Inflammatory macrophage treated with lipopolysaccharide for 1 hour (primary cell): ENCODE measurements around the gene ADCY2.
A peak's percentile ranks its signal among the peaks of the same experiment; 100 is the strongest.
"Not testable (repeated sequence)": the region's sequence is repeated elsewhere in the genome, so short reads cannot be mapped to it uniquely, and the experiment has no call there.

Source experiments
- DNase-seq, 2 donors: peaks; one replicate each; pipeline ENCODE4 v3.0.0-alpha.2; 2020 to 2022

ADCY2 gene

DNA sequence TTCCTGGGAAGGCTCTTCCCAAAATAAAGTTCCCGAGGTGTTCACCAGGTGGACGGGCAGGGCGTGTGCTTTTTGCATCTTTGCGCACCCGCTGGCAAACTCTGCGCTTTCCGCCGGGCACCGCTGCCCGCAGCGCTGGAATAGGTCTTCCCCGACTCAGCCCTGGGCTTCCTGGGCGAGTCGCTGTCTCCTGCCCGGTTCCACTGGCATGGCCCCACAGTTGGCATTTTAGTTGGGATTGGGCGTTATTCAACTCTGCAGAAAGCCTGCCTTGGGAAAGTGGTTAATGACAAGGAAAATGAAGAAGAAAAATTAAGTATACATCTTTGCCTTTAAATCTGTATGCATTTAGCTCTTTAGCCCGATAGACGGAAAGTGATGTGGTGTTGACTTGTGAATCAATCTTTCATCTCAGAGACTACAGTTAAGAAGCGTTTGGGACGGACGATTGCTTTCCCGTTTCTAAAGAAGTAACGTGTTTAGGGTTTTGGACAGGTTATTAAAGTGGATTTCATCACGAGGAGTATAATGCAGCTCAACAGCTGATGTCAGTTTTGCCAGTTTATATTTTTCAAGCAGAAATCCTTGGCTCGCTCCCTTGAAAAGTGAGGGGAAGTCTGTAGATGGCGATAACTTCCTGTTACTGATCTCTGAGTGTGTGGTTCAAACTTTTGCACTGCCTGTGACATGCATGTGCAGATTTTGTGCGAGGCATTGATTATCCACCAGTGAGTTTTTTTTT is 946 bp downstream of the ADCY2 start:
- peak in 1 of 2 donors; percentile 11 for DNase-seq

DNA sequence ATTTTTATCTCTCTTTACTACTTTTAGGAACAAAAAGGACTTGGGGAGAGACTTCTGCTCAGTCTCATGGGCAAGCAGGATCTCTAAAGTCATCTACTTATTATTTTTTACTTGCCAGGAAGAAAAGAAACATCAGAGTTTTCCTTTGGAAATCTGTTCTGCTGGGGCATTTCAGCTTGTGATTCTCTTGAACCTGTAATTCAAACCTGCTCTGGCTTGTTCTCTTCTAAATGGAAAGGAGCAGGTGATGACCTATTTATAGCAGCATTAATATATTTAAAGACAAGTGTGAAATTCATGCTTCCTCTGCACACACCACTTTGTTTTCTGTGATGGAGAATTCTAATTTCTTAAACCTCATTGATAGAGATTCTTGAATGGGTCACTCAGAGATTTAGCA is 2.0 kb downstream of the ADCY2 start:
- DNase-seq, result no peak

DNA sequence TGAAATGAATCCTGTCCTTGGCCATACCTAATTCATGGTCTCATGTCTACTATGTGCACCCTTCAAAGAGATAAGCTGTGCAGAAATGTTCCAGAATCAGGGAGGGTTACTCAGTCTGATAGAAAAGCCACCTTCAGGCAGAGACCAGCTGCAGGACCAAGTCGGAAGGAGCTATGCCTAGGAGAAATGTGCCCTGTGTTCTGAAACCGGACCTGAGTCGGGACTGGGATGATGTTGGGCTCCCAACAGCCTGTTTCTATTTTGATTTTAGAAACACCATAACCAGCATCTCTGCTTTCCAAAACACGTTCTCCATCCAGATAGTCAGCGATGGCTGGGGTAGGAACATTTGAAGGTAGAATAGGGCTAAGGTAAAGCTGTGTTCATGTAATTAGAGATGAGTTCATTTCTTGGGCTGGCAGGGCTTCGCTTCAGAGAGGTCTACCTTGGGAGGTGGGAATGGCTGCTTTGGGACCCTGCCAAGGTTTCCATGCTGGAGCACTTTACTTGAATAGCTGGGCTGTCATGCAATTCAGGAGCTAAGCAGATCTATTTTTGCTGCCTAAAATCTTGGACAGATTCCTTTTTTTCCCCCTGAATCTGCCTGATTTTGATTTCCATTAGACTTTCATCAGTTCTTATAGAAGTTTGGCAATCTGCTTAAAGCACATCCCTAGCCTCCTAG is 2.8 kb downstream of the ADCY2 start:
- no peak for DNase-seq

DNA sequence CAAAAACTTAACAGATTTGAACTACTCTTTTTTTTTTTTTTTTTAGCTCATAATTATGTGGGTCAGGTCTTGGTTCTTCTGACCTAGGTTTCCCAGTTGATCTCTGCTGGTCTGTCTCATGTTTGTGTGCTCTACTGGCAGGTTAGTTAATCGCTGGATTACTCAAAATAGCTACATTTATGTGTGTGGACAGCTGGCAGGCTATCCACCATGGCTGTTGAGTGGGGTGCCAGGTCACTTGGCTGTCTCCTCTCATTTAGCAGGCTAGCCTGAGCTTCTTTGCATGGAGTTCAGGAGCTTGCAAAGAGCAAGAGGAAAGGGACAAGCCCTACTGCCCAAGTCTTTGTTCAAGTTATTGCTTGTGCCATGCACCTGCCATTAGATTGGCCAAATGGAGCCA is 9.3 kb downstream of the ADCY2 start:
- no peak for DNase-seq

DNA sequence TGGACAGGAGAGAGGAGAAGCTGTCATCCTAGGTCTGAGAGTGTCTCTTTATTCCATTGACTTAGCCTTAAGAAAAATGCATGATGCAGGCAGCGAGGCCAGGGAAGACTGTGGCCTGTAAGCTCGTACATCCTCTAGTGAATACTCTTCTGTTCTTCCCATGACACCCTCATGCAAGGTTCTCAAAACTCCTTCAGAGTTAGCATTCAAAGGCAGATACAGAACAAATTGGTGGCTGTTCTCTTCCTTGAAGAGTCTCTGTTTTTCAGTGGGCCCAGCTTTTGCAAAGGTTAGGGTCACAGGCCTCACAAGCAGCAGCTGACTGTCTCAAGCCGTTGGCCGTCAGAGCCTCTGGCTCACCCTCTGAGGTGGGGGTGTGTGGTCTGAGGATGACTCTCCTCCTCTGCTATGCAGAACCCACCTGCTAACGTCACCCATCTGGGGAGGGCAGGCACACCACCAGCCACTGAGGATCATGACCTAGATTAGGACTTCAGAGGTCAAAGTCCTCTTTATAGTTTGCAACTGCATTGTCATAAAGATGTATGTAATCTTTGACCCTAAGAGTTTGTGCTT is 15.1 kb downstream of the ADCY2 start:
- no peak for DNase-seq

DNA sequence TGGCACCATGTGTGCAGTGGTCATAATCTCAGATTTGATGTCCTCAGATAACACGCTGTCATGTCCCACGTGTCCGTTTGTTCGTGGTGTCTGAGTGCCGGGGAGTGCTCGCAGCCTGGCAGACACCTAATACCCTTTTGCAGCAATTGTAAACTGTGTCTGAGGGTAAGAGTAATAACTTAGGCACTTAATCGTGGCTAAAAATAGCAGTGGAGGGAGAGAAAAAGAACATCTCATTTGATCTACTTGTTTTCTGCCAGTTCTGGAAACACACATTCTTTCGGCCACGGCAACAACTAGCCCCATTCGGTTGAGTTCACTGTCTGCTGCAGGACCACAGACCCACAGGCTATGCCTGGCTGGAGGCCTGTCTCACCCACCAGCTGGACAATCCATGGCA is 16.5 kb downstream of the ADCY2 start:
- no peak for DNase-seq

DNA sequence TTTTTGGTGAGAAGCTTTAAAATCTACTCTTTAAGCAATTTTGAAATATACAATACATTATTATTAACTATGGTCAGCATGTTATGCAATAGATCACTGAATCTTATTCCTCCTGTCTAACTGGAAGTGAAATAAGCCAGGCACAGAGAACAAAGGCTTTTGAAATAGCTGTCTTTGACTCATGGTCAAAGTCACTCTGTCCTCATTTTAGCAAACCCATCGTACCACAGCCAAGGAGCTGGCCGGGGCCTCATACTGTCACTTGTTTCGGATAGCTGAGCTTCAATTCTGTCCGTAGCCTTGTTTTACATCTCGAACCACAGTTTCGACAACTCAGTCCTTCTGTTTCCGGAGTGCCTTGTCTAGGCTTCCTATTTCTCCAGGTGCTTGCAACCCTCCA is 19.2 kb downstream of the ADCY2 start:
- DNase-seq, result no peak

GRCh38 chr5:7415587-7416535 is 19.9 kb downstream of the ADCY2 start:
- no peak for DNase-seq

- DNase-seq, result no peak
Observed at GRCh38 chr5:7418276-7418675, 22.3 kb downstream of the ADCY2 start.

DNA sequence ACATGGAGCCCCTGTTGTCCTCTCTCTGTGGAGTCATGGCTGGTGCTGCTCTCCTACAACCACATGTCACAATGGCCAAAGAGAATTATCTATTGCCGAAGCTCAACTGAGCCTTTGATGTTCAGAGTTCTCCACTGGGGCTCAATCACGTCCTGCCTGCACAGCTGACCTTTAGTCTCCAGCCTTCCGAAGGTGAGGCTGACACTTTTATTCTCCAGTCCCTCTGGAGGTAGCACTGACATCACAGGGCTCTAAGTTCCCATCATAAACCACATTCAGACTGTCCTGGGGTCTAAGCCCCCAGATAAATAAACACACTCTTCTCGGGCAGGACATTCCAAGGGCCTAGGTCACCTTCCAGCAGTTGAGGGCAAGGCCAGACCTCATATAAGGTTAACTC is 23.4 kb downstream of the ADCY2 start:
- DNase-seq, result no peak

- no peak for DNase-seq
Observed at GRCh38 chr5:7419846-7420245, 23.9 kb downstream of the ADCY2 start.

DNA sequence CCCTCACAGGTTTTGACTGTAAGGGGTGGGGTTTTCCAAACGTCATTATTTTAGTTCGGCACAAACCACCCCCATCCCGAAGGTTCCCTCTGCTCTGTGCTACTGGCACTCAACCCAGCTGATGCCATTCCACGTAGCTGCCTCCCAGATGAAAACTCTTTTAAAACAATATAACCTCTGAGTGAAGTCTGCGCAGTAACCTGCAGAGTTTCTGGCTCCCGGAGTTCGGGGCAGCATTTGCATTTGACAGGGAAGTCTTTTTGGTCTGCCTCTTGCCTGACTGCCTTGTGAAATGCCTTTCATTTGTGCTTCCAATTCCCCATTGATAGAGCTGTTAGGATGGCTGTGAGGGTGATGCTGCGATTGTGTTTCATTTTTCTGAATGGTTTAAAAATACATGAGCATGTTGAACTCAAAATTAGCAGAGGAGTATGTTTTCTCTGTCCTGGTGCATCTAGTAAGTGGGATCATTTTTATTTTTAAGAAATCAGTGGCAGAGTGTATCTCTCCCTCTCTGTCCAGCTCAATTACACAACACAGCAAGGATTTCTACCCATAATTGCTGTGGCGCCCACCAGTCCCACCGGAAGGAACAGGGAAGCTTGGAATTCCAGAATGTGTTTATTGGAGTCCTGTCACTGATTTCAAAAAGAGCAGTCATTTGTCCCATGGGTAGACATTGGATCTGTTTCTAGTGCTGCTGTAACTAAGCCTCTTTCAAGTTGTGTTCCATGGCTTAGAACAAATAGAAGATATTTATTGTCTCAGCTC is 24.8 kb downstream of the ADCY2 start:
- no peak for DNase-seq

DNA sequence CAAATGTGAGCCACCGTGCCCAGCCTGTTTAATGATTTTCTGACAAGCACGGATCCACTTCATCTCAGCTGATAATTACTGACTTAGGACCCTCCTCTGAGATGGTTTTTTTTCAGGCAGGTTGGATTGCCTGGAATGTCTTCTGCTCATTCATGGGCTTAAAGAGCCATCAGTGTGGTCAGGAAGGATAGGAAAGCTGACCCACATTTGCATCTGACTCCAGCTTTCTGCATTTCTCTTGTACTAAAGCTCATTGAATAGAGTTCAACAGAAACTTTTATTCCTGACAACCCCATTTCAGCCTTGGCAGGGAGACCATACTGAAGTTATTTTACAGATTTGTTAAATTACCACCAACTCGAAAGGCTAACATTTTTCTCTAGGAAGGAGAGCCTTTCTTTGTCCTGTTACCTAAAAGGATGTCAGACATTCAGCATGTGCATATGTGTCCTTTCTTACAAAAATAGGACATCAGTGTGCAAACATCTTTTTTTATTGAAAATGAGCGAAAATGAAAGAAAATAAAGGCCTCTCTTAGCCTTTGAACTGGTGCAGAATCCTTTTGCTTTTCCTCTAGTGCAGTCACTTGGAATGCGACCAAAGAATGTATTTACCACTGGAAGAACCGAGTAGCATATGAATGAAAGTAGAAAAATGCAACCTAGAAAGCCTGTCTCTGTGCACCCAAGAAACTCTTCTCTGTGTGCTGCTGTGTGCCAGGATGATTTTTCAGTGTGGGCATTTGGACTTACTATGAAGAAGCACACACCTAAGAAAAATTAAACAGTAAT is 26.6 kb downstream of the ADCY2 start:
- no peak for DNase-seq

DNA sequence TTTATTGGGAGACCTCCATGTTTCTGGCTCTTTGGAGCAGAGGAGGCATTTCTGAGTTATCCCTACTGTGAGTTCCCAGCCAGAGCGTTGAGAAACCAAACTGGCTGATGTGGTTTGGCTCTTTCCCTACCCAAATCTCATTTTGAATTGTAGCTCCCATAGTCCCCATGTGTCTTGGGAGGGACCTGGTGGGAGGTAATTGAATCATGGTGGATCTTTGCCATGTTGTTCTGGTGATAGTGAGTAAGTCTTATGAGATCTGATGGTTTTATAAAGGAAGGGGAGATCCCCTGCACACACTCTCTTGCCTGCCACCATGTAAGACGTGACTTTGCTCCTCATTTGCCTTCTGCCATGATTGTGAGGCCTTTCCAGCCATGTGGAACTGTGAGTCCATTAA is 27.3 kb downstream of the ADCY2 start:
- not testable (repeated sequence) for DNase-seq

GRCh38 chr5:7425830-7426229 is 29.9 kb downstream of the ADCY2 start:
- no peak for DNase-seq

DNA sequence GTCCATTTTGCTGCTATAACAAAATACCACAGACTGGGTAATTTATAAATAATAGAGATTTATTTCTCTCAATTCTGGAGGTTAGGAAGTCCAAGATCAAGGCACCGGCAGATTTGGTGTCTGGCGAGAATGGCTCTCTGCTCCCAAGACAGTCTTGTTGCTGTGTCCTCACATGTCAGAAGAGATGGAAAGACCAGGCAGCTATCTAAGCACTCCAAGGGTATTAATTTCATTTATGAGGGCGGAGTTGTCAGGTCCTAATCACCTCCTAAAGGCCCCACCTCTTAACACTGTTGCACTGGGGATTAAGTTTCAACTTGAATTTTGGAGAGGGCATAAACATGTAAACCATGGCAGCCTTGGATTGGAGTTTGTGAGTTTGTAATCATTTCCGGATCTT is 30.3 kb downstream of the ADCY2 start:
- DNase-seq, result no peak

DNA sequence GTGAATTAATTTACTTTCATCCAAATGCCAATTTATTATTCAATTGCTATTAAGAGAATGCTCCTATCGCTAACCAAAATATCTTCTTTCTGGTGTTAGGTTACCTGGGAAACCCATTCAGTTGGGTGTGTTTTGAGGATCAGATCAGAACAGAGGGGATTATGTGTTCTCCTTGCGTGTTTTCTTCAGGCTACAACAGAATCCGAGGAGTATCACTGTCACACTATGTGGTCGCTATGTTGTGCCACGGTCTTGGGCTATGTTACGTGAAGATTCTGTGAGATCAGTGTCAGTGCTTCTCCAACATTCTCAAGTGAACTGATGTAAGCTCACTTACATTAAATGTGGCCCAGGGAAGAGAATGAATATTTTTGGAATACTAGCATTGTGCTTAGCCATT is 39.0 kb downstream of the ADCY2 start:
- no peak for DNase-seq

- DNase-seq, result no peak
Observed at GRCh38 chr5:7435503-7435902, 39.6 kb downstream of the ADCY2 start.

- no peak for DNase-seq
Observed at GRCh38 chr5:7436521-7436920, 40.6 kb downstream of the ADCY2 start.

- DNase-seq, result no peak
Observed at GRCh38 chr5:7437836-7438235, 41.9 kb downstream of the ADCY2 start.

DNA sequence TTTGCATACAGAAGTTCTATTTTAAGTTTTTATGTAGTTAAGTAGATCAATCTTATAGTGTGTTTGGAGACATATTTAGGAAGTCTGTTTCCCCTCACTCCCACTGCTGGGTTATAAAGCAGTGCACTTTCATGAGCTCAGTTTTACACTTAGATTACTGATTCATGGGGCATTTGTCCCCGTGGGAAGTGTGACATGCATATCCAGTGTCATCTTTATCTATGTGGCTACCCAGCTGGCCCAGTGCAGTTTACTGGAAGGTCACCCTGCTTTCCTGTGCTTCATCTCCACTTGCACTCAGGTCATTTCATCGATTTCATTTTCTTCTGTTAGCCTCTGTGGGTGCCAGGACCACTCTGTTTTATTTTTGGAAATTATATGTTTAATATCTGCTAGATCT is 49.1 kb downstream of the ADCY2 start:
- no peak for DNase-seq

GRCh38 chr5:7445831-7446230 is 49.9 kb downstream of the ADCY2 start:
- DNase-seq, result no peak
